GM18907 (cell line): ENCODE results near the gene SLC49A4.

Source experiments
- ATAC-seq: cut with Tn5 transposase; IDR thresholded peaks from one replicate; pipeline ENCODE4 v1.9.1; 2021; ENCODE audit warnings: mild to moderate bottlenecking, moderate library complexity; ENCODE audit not compliant: unreplicated experiment

SLC49A4 gene

DNA sequence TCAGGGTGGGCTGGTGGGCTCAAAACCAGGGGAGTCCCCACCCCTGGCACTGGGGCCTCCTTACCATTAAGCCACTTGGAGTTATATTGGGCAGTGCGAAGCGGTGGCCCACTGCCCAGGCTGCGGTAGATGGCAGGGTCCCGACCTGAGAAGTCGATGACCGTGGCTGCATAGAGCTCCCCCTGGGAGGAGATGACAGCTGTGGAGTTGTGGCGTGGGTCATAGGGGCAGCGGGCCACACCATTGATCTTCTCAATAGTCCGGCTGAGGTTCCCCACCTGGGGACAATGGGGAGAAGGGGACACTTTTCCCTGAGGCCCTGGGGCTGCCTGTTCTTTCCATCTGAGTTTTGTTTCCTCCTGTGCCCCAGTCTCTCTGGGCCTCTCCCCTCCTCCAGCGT lies 132.9 kb downstream of the SLC49A4 start:
- ATAC-seq, result no peak

DNA sequence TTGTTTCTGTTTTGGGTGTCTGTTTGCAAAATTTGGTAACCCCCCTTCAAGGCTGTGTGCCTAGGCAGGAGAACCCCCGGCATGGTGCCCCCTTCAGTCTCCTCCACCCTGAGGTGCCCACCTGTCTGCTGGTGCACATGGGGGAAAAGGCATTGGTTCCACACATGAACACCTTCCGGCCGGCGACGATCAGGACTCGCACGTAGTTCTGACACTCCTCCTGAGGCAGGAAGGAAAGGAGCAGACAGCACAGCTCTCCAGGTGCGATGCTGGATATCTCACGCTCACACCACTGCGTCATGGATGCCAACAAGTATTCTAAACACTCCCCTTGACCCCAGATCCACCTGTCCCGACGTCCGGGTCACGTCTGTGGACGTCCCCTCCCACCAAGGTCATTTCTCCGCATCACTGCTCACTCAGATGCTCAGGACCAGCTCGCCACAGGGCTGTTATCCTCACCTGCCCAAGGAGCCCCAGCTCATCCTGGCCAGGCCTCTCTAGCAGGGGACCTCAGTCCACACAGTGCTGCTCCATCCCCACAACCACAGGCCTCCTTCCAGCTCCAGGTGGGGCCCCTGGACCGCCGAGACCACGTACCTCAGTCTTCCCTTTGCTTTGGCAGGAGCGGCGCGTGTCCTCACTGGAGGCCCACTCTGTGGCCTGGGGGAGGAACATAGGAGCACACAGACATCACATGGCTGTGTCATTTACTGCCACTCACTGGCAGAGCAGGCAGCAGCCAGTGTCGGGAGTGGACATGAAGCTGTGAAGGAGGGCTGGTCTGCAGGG lies 133.7 kb downstream of the SLC49A4 start:
- ATAC-seq, result no peak

DNA sequence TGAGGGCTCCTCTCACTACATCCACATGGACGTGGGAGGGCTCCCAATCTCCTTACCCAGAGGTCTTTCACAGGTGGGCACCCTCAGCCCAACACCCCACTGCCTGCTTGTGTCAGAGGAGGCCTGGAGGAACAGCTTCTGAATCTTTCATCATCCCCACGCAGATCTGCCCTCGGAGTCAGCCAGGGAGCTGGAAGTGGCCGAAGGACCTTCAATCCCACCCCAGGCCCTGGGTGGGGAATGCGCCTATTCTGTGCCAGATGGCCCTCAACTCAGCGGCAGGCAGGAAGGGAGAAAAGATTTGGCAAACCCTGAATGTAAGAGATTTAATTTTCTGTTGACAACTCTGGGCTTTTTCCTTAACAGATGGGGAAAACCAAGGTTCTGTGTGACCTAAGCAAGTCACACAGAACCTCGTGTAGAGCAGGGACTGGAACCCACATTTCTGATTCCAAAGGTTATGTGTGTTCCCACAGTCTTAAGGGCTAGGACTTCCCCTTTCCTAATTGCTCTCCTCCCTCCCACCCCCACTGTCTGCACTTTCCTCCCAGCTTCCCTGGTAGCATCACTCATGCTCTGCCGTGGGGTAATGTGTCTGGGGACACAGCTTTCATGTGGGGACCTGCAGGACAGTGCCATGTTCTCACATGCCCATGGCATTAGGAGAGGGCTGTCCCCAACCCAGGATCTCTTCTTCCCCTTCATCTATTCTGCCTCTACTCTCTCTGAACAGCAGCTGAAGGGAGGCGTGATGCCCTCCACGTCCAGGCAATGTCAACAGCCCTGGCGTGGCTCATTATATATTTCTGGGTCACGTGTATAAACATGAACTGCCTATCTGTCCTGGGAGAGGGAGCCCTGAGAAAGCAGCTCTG lies 134.6 kb downstream of the SLC49A4 start:
- no peak for ATAC-seq

DNA sequence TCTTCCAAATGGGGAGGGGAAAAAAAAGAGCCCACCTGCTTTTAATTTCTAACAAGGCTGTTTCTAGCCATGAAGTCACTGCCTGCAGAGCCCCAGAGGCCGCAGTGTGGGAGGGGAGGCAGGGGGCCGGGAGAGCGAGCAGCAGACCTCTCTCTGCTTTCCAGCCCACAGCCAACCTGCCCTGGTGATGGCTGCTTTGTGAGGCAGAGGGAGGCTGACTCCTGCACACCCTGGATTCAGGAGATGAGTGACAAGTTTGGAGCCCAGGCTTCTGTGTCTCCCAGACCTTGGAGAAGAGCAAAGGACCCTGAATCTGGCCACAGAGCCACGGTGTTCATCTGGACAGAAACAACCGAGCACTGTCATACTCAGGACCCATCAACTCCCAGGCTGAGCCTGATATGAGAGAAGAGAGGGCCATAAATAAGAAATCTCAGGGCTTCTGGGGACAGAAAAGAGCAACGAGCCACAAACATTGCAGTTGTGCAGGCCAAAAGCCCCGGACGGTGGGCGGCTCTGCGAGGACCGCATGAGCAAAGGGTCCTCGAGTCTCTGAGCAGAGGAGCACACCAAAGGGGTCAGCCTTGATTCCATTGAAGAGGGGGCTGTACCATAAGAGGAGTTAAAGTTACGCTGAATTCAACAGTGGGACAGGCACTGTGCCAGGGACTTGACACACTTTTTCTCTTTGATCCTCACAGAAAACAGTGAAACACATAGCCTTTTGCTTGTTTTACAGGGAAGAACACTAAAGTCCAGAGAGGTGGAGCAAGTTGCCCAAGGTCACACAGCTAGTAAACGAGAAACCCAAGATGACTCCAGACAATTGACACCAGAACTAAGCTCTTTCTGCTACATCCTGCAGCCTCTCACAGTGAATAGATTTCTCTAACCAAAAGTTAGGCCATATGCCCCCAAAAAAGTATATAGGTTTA lies 135.5 kb downstream of the SLC49A4 start:
- ATAC-seq, result no peak
